ENCODE data around the gene ZFHX3.

The ZFHX3 gene

GRCh38 chr16:72901000-72901627 is 146.8 kb downstream of the ZFHX3 start:
- DNase-seq (ENCODE audit: low spot score): no peak

- DNase-seq (ENCODE audit: low spot score): no peak
These were observed 149.6 kb downstream of the ZFHX3 start for GRCh38 chr16:72898216-72898825.

GRCh38 chr16:72897707-72898106 is 150.2 kb downstream of the ZFHX3 start:
- DNase-seq (ENCODE audit: low spot score): no peak

- DNase-seq (ENCODE audit: low spot score): no peak
These were observed 151.3 kb downstream of the ZFHX3 start for GRCh38 chr16:72896485-72897118.

GRCh38 chr16:72895951-72896350 is 152.0 kb downstream of the ZFHX3 start:
- no peak for DNase-seq (ENCODE audit: low spot score)

- no peak for DNase-seq (ENCODE audit: low spot score)
These were observed 153.4 kb downstream of the ZFHX3 start for GRCh38 chr16:72894293-72895151.

GRCh38 chr16:72891291-72892227 is 156.4 kb downstream of the ZFHX3 start:
- DNase-seq (ENCODE audit: low spot score): no peak

GRCh38 chr16:72890587-72890986 is 157.3 kb downstream of the ZFHX3 start:
- no peak for DNase-seq (ENCODE audit: low spot score)

GRCh38 chr16:72889616-72890582 is 158.0 kb downstream of the ZFHX3 start:
- no peak for DNase-seq (ENCODE audit: low spot score)

- no peak for DNase-seq (ENCODE audit: low spot score)
These were observed 160.4 kb downstream of the ZFHX3 start for GRCh38 chr16:72887537-72887936.

- no peak for DNase-seq (ENCODE audit: low spot score)
These were observed 161.5 kb downstream of the ZFHX3 start for GRCh38 chr16:72886346-72886974.

GRCh38 chr16:72884573-72884972 is 163.4 kb downstream of the ZFHX3 start:
- DNase-seq (ENCODE audit: low spot score): no peak

GRCh38 chr16:72884037-72884436 is 163.9 kb downstream of the ZFHX3 start:
- DNase-seq (ENCODE audit: low spot score): no peak

GRCh38 chr16:72879846-72880245 is 168.1 kb downstream of the ZFHX3 start:
- no peak for DNase-seq (ENCODE audit: low spot score)

- no peak for DNase-seq (ENCODE audit: low spot score)
These were observed 169.3 kb downstream of the ZFHX3 start for GRCh38 chr16:72878301-72879269.

GRCh38 chr16:72877374-72878028 is 170.4 kb downstream of the ZFHX3 start:
- peak; percentile 26 for DNase-seq (ENCODE audit: low spot score)

- DNase-seq (ENCODE audit: low spot score): no peak
These were observed 171.0 kb downstream of the ZFHX3 start for GRCh38 chr16:72876981-72877373.

- DNase-seq (ENCODE audit: low spot score): no peak
These were observed 171.7 kb downstream of the ZFHX3 start for GRCh38 chr16:72876221-72876620.
